ENCODE measurements around the gene BFAR.

BFAR gene, protein sequence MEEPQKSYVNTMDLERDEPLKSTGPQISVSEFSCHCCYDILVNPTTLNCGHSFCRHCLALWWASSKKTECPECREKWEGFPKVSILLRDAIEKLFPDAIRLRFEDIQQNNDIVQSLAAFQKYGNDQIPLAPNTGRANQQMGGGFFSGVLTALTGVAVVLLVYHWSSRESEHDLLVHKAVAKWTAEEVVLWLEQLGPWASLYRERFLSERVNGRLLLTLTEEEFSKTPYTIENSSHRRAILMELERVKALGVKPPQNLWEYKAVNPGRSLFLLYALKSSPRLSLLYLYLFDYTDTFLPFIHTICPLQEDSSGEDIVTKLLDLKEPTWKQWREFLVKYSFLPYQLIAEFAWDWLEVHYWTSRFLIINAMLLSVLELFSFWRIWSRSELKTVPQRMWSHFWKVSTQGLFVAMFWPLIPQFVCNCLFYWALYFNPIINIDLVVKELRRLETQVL

DNA sequence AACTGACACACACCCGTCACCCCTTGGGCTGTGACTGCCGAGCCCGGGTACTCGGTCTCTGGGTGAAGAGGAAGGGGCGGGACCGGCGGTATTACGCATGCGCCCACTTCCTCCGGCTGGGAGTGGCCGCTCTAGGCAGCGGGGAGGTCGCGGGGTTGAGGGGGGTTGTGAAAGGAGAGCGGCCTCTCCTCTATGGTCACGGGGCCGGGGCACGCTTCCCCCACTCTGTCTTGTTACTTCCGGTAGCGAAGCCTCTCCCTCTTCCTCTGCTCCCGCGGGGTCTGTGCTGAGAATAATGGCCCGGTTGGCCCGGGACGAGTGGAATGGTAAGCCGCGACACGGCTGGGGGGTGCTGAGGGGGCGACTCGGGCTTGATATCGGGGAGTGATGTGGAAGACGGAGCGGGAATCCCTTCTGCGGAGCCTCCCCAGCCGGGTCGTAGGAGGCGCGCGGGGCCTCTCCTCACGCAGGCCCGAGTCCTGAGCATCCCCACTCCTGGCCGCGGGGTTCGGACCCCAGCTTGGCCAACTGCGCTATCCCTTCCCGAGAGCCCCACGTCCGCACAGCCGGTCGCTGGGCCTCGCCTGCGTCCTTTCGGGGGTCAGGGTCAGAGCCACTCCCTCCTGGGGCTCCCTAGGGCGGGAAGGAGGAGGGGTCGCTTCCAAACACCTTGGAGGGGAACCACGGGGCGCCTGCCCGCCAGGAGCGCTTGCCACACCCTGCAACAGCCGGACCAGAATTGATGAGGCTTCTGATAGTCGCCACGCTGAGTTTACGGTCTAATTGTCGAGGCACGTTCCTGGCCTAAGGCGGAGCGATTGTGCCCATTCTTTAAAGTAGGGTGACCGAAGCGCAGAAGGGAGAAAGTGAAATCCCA is at the start of gene BFAR:
TSS of gene BFAR (plus strand) at position 259 of the 877 bp plus-strand sequence. CDS start 11,396 bp downstream, outside the sequence.
- peak; percentile 96 for DNase-seq (ENCODE audit: extremely low spot score)
- POLR2A ChIA-PET: interaction anchor here (1.0 kb wide), 1 partner anchor 18 kb away, joined by 3 read pairs; no protein-coding TSS in a partner anchor
- CTCF ChIA-PET: interaction anchor here (1.1 kb wide), 1 partner anchor 9 kb away, joined by 4 read pairs; no protein-coding TSS in a partner anchor
- TF ChIP-seq, protein P1, sequence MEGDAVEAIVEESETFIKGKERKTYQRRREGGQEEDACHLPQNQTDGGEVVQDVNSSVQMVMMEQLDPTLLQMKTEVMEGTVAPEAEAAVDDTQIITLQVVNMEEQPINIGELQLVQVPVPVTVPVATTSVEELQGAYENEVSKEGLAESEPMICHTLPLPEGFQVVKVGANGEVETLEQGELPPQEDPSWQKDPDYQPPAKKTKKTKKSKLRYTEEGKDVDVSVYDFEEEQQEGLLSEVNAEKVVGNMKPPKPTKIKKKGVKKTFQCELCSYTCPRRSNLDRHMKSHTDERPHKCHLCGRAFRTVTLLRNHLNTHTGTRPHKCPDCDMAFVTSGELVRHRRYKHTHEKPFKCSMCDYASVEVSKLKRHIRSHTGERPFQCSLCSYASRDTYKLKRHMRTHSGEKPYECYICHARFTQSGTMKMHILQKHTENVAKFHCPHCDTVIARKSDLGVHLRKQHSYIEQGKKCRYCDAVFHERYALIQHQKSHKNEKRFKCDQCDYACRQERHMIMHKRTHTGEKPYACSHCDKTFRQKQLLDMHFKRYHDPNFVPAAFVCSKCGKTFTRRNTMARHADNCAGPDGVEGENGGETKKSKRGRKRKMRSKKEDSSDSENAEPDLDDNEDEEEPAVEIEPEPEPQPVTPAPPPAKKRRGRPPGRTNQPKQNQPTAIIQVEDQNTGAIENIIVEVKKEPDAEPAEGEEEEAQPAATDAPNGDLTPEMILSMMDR (IDR thresholded peaks at IDR 0.05; ENCODE audit: control extremely low read depth, extremely low read depth, low read depth, missing control alignments): no peak

DNA sequence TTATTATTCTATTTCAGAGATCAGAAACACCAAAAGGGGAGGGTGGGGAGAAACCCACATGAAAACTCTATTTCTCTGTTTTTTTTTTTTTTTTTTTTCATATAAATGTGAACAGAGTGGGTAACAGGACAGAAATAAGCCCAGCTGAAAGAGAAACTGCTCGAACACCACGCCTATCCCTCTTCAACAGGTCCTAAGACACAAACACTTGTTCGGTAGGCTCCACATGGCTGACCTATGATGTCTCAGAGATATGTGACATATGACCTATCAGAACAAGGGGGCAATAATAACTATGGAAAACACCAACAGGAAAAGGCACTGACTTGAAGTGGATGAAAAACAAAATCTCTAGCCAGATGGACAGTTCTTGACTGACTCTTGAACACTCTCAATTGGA is 47.5 kb upstream of the BFAR start:
- POLR2A ChIA-PET: no interaction called here

DNA sequence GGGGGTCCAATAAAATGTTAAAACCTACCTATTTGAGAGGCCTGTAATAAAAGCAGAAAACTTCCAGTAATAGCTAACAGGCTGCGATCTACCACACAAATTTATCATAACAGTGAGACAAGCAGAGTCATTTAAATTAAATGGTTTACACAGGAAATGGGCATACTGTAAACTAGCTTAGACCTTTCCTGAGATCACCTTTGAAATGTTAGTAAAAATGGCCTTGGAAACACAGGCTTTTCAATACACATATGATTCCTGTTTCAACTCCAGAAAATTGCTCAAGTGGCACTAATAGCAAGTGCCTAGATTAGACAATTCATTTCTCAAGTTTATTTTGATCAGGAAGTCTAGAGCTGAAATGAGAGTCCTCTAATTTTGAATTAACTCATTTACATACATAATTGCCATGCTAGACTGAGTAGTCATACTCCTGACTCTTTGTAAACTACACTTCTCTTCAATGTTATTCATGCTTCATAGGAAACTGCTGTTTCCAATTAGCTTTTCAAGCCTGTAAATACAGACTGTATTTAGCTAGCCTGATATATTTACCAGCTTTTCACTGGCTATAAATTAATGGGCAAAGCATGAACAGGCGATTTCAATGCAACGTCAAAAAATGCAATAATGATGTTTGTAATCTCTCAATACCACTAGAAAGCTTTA is 46.0 kb upstream of the BFAR start:
- TF ChIP-seq, protein P1 (IDR thresholded peaks at IDR 0.05; ENCODE audit: control extremely low read depth, extremely low read depth, low read depth, missing control alignments): no peak
- CTCF ChIA-PET: interaction anchor here (0.7 to 1.7 kb wide), 4 partner anchors 10 to 337 kb away, joined by 3 to 8 read pairs (median 4); no protein-coding TSS in a partner anchor
- no peak for DNase-seq (ENCODE audit: extremely low spot score)
- POLR2A ChIA-PET: no interaction called here

More for the DNA sequence above, 47.5 kb upstream of the BFAR start:
- no peak for DNase-seq (ENCODE audit: extremely low spot score)
- TF ChIP-seq, protein P1 (IDR thresholded peaks at IDR 0.05; ENCODE audit: control extremely low read depth, extremely low read depth, low read depth, missing control alignments): no peak
- CTCF ChIA-PET: interaction anchor here (1.5 kb wide), 1 partner anchor 10 kb away, joined by 5 read pairs; no protein-coding TSS in a partner anchor

DNA sequence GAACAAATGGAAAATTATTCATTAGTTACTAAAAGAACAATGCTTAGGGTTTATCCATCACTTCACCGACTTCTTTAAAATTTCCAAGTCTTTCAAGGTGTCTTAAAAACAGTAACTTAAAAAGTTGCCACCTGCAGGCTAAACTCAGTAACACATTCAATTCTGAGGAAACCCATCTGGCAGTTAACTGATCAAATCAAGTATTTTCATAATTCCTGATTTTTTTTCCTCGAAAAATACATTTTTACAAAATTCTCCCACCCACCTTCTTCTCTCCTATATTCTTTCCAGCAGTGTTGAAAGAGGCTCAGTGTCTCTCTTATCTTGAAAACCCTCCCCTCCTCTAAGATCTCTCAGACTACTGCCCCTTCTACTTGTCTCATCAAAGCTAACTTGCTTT is 32.6 kb upstream of the BFAR start:
- ChIA-PET POLR2A (no interaction called here), CTCF (interaction anchor here (1.0 to 1.9 kb wide), 6 partner anchors 10 to 21 kb away, joined by 3 to 7 read pairs (median 5); no protein-coding TSS in a partner anchor)
- TF ChIP-seq, protein P1 (IDR thresholded peaks at IDR 0.05; ENCODE audit: control extremely low read depth, extremely low read depth, low read depth, missing control alignments): no peak
- DNase-seq (ENCODE audit: extremely low spot score): peak; percentile 28

DNA sequence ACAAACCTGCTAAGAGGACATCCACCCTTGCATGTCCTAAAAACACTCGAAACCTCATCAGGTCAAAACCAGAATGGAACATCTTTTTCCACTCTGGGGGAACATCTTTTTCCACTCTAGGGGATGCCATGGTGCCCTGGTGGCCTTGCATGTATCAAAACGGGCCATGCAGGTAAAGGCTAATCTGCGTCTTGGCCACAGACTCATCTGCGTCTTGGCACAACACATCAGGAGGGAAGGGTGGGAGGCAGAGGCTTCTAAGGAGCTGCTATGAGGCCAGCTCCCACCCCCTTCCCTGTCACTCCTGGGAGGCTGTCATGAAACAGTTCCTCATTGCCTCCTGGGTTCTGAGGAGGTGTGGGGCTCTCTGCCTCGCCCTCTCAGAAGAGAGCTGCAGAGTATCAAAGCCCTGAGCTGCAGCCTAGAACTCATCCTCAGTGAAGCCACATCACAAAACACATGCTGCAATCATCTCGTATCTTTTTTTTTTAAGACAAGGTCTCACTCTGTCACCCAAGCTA is 30.2 kb upstream of the BFAR start:
- TF ChIP-seq, protein P1 (IDR thresholded peaks at IDR 0.05; ENCODE audit: control extremely low read depth, extremely low read depth, low read depth, missing control alignments): no peak
- ChIA-PET POLR2A (interaction anchor here (1.0 kb wide), 1 partner anchor 316 kb away, joined by 3 read pairs; no protein-coding TSS in a partner anchor), CTCF (interaction anchor here (1.5 kb wide), 2 partner anchors 8 to 28 kb away, joined by 3 to 4 read pairs; no protein-coding TSS in a partner anchor)
- DNase-seq (ENCODE audit: extremely low spot score): no peak

Data from GM10248 (cell line).